ENCODE results near the gene SHB.

DNA sequence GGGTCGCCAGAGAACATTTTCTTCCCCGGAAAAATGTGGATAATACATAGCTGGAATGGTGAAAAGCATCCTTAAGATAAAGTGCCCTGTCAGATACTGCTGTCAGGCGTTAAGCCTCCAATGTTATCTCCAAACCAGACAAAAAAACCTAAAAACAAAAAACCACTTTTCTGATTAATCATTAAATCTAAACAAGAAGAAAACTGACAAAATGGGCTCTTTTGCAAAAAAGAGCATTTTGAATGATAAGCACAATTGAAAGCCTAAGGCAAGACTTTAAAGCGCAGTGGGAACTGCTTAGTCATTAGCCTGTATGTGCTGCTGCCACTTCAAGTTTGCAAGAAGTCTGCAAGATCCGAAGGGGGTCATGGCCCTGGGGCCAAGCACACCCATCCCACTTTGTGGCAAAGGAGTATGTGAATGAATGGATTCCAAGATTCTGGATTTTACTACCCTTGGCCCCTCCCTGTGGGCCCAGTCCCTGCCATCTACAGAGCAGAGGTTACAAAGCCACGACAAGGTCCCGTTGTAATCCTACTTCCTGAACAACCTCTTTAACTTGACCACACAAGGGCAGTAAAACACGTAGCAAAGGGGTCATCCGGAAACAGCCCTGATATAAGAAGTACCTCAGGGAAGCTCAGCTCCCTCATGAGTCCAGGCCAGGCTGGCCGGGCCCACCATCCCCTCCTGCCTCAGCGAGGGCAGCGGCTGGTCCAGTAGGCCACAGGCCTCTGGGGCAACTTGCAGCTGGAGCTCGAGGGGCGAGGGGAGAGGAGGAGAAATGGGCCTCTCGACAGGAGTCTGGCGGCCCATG, 29.7 kb downstream of the SHB start:
- TF ChIP-seq, protein P1, sequence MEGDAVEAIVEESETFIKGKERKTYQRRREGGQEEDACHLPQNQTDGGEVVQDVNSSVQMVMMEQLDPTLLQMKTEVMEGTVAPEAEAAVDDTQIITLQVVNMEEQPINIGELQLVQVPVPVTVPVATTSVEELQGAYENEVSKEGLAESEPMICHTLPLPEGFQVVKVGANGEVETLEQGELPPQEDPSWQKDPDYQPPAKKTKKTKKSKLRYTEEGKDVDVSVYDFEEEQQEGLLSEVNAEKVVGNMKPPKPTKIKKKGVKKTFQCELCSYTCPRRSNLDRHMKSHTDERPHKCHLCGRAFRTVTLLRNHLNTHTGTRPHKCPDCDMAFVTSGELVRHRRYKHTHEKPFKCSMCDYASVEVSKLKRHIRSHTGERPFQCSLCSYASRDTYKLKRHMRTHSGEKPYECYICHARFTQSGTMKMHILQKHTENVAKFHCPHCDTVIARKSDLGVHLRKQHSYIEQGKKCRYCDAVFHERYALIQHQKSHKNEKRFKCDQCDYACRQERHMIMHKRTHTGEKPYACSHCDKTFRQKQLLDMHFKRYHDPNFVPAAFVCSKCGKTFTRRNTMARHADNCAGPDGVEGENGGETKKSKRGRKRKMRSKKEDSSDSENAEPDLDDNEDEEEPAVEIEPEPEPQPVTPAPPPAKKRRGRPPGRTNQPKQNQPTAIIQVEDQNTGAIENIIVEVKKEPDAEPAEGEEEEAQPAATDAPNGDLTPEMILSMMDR (conservative IDR thresholded peaks at IDR 0.05) = no peak
- no peak for TF ChIP-seq EZH2 (IDR thresholded peaks at IDR 0.05; ENCODE audit: low read depth)
